Spleen (tissue), 7 donors: Measurements from ENCODE around the gene NLRP4.

Experiments used
- CTCF ChIP-seq, 11 experiments: fragments of 200-600 bp in 7 of 11; fragments of 450-650 bp in 4 of 11; sonication (generic) in 4 of 11; IDR thresholded peaks in 8 of 11; conservative IDR thresholded peaks in 3 of 11; 1 replicate in 7 of 11; 2 replicates in 4 of 11; pipeline versions ENCODE4 v1.4.0 to v1.8.0; 2016 to 2021; ENCODE audit warnings: antibody characterized with exemption in 11 of 11, inconsistent platforms in 4 of 11, mild to moderate bottlenecking in 1 of 11
- POLR2A ChIP-seq, 3 donors: fragments of 450-650 bp; IDR thresholded peaks; one replicate each; pipeline ENCODE4 v1.5.1; 2017; ENCODE audit warnings: antibody characterized with exemption in 3 of 3, mild to moderate bottlenecking in 1 of 3
- POLR2AphosphoS5 ChIP-seq, 3 donors: sonication (generic); formaldehyde crosslinking; IDR thresholded peaks; one replicate each; pipeline ENCODE4 v1.5.1; 2017; ENCODE audit warnings: antibody characterized with exemption in 3 of 3
- donor health status: DM: no; HTN: no; CAD: no; lungs with moderate emphysema.
- donor health status: DM: no; HTN: no; CAD: no.
- donor health status: DM: no; HTN: no; CAD: no.

- TF ChIP-seq CTCF (IDR thresholded peaks at IDR 0.05 in 8 of 11, conservative IDR thresholded peaks at IDR 0.05 in 3 of 11) (no peak), POLR2A (IDR thresholded peaks at IDR 0.05) (no peak), POLR2AphosphoS5 (IDR thresholded peaks at IDR 0.05) (no peak)
Observed at GRCh38 chr19:55802281-55802680, 34.1 kb upstream of the NLRP4 start.
